HepG2 (cell line): ENCODE data around the gene ELOVL2. TPM values are rescaled to one million over a fixed set of nuclear protein-coding genes. Genes with fewer than 3 reads are reported as not detected.

Experiments used
- LRRFIP1 ChIP-seq: sonication (generic); formaldehyde crosslinking; conservative IDR thresholded peaks from 2 replicates; pipeline ENCODE4 v1.4.0; 2020; ENCODE audit warnings: missing genetic modification reagents
- SNAPC4 ChIP-seq: sonication (generic); formaldehyde crosslinking; IDR thresholded peaks from 2 replicates; pipeline ENCODE4 v1.4.0; 2020; ENCODE audit warnings: mild to moderate bottlenecking, missing genetic modification reagents
- SRY ChIP-seq: sonication (generic); formaldehyde crosslinking; IDR thresholded peaks from 2 replicates; pipeline ENCODE4 v1.8.0; 2022; ENCODE audit warnings: mild to moderate bottlenecking, missing genetic modification reagents
- TARDBP ChIP-seq: sonication (generic); formaldehyde crosslinking; IDR thresholded peaks from 2 replicates; pipeline ENCODE4 v1.8.0; 2022; ENCODE audit warnings: mild to moderate bottlenecking, missing genetic modification reagents
- ZNF142 ChIP-seq: sonication (generic); formaldehyde crosslinking; IDR thresholded peaks from 2 replicates; pipeline ENCODE4 v1.4.0; 2020; ENCODE audit warnings: missing genetic modification reagents
- ZNF280D ChIP-seq: sonication (generic); formaldehyde crosslinking; IDR thresholded peaks from 2 replicates; pipeline ENCODE4 v1.5.1; 2020; ENCODE audit warnings: mild to moderate bottlenecking, missing genetic modification reagents
- ZNF431 ChIP-seq: sonication (generic); formaldehyde crosslinking; IDR thresholded peaks from 2 replicates; pipeline ENCODE4 v1.9.0; 2022; ENCODE audit warnings: missing genetic modification reagents, low read depth, mild to moderate bottlenecking, borderline replicate concordance
- ZNF550 ChIP-seq: sonication (generic); formaldehyde crosslinking; IDR thresholded peaks from 2 replicates; pipeline ENCODE4 v1.4.0; 2020; ENCODE audit warnings: mild to moderate bottlenecking, missing genetic modification reagents, borderline replicate concordance
- ZNF740 ChIP-seq: sonication (generic); formaldehyde crosslinking; IDR thresholded peaks from 2 replicates; pipeline ENCODE4 v1.4.0; 2020; ENCODE audit warnings: missing genetic modification reagents
- ZNF747 ChIP-seq: sonication (generic); formaldehyde crosslinking; IDR thresholded peaks from 2 replicates; pipeline ENCODE4 v1.8.1; 2023; ENCODE audit warnings: missing genetic modification reagents, mild to moderate bottlenecking, borderline replicate concordance
- polyA plus RNA-seq, 8 experiments: library from polyadenylated mRNA; depleted of rRNA in 3 of 8; stranded (reverse) in 7 of 8; unstranded in 1 of 8; fragments of >200 nt; fragmentation: Illumina TruSeq in 4 of 8; extraction: Trizol in 4 of 8; gene quantifications; 2 replicates each; pipeline versions ENCODE4 v1.2.1 to v1.2.3, GENCODE V29; 2011 to 2016; ENCODE audit warnings: low read depth in 4 of 8, missing spikeins in 1 of 8, mixed read lengths in 1 of 8; ENCODE audit not compliant: insufficient read depth in 1 of 8
- total RNA-seq, 5 experiments: library from RNA; depleted of rRNA; stranded (reverse); fragments of >200 nt; fragmentation: Illumina TruSeq; extraction: Trizol; gene quantifications; 2 replicates each; pipeline ENCODE4 v1.2.3, GENCODE V29; 2016; ENCODE audit warnings: low read depth in 1 of 5

ELOVL2 gene
- total and polyA plus RNA-seq, 2 of the 13 experiments (the other 11 are each of a cell fraction or from before 2014, with no cell fraction given), result 43.6 to 65.4 TPM

GRCh38 chr6:11055127-11055627 lies 11.1 kb upstream of the ELOVL2 start (continued):
- TF ChIP-seq ZNF142 (CRISPR knock-in tag), result no peak
- TF ChIP-seq ZNF550 (CRISPR knock-in tag), result no peak
- TF ChIP-seq SNAPC4, result no peak
- TF ChIP-seq SRY (CRISPR knock-in tag), result no peak
- no peak for TF ChIP-seq ZNF431 (CRISPR knock-in tag)
- TF ChIP-seq ZNF747, result no peak
- TF ChIP-seq LRRFIP1 (CRISPR knock-in tag), result no peak
- TF ChIP-seq ZNF740 (CRISPR knock-in tag), result no peak
- no peak for TF ChIP-seq ZNF280D (CRISPR knock-in tag)
- no peak for TF ChIP-seq TARDBP (CRISPR knock-in tag)
